HCT116 (cell line): Measurements from ENCODE around the gene ATAD2B.

Experiments
- EGR1 ChIP-seq: IDR thresholded peaks from 2 replicates; pipeline ENCODE4 v1.6.1; 2012; ENCODE audit warnings: low read depth
- ELF1 ChIP-seq: IDR thresholded peaks from 2 replicates; pipeline ENCODE4 v1.6.1; 2012; ENCODE audit warnings: low read depth, borderline replicate concordance
- EZH2 ChIP-seq: fragments of 200-600 bp; sonication (generic); IDR thresholded peaks from 2 replicates; pipeline ENCODE4 v1.6.1; 2017; ENCODE audit warnings: antibody characterized with exemption, mixed run types
- POLR2A ChIP-seq: IDR thresholded peaks from 2 replicates; pipeline ENCODE4 v1.7.0; 2011; ENCODE audit warnings: borderline replicate concordance; ENCODE audit not compliant: insufficient read depth, insufficient read length; ENCODE audit errors: extremely low read depth
- POLR2AphosphoS5 ChIP-seq: IDR thresholded peaks from 2 replicates; pipeline ENCODE4 v1.6.1; 2011; ENCODE audit warnings: mild to moderate bottlenecking, low read depth, low read length, moderate library complexity
- RAD21 ChIP-seq: IDR thresholded peaks from 2 replicates; pipeline ENCODE4 v1.6.1; 2012; ENCODE audit warnings: low read depth, mild to moderate bottlenecking
- ZNF274 ChIP-seq: fragments of 200-500 bp; sonication (Bioruptor generic); IDR thresholded peaks from 2 replicates; pipeline ENCODE4 v1.6.1; 2014; ENCODE audit warnings: mild to moderate bottlenecking, low read depth, low read length, inconsistent platforms
- TF ChIP-seq, protein P1 (sequence below), 3 experiments: fragments of 200-600 bp in 1 of 3; sonication (generic) in 1 of 3; IDR thresholded peaks in 2 of 3; conservative IDR thresholded peaks in 1 of 3; 2 replicates each; pipeline ENCODE4 v1.5.1; 2012 to 2017; ENCODE audit warnings: low read depth in 2 of 3, low read length in 2 of 3, antibody characterized with exemption in 1 of 3, borderline replicate concordance in 1 of 3, control low read depth in 1 of 3, mild to moderate bottlenecking in 1 of 3, mixed read lengths in 1 of 3, mixed run types in 1 of 3, moderate library complexity in 1 of 3; ENCODE audit not compliant: insufficient read depth in 1 of 3
- TF ChIP-seq, protein P2 (sequence below): IDR thresholded peaks from 2 replicates; pipeline ENCODE4 v1.6.1; 2012; ENCODE audit warnings: low read depth

DNA sequence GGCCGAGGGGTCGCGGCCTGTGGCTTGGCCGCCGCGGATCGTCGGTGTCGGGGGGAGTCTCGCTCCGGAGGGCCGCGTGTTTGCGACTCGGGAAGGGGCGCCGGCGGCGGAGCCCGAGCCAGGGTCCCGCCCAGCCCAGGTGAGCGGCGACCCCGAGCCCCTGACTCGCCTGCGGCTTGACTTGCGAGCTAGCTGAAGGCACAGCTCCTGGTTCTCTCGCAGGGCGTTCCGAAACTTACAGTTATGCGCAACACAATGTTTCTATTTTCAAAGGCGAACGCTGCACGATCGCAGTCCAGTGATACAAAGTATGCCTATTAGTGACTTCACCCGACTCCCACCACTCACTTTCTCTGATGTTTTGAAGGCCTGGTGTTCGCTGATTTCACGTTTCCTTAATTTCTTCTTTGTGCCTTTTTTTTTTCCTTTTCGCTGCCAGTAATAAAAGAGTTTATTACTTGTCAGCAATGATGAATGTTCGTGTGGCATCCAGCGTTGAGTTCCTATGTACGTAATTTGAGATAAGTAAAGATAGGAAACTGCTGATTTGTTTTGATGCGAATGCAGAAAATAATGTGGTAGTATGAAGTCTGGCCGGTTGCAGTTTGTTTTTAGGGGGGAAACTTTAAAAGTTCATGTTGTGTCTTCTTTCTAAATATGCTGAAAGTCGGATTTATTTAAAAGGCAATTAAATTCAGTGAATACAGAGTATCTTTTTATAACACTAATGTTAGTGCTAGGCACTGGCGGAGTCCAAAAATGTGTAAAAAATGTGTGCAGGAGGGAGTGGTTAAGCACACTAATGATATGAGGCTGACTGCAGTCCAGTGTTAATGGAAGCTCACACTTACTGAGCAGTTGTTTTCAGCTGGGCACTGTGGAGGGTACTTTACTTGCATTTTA, 14.0 kb upstream of the ATAD2B start:
- TF ChIP-seq EZH2 (no peak), POLR2A (no peak), ZNF274 (no peak), EGR1 (0 out of 2 replicates have a peak, but pooled peaks have one; percentile 1), ELF1 (no peak), POLR2AphosphoS5 (no peak), RAD21 (no peak)
- TF ChIP-seq, protein P1, sequence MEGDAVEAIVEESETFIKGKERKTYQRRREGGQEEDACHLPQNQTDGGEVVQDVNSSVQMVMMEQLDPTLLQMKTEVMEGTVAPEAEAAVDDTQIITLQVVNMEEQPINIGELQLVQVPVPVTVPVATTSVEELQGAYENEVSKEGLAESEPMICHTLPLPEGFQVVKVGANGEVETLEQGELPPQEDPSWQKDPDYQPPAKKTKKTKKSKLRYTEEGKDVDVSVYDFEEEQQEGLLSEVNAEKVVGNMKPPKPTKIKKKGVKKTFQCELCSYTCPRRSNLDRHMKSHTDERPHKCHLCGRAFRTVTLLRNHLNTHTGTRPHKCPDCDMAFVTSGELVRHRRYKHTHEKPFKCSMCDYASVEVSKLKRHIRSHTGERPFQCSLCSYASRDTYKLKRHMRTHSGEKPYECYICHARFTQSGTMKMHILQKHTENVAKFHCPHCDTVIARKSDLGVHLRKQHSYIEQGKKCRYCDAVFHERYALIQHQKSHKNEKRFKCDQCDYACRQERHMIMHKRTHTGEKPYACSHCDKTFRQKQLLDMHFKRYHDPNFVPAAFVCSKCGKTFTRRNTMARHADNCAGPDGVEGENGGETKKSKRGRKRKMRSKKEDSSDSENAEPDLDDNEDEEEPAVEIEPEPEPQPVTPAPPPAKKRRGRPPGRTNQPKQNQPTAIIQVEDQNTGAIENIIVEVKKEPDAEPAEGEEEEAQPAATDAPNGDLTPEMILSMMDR (IDR thresholded peaks at IDR 0.05 in 2 of 3, conservative IDR thresholded peaks at IDR 0.05 in 1 of 3; ENCODE audit: borderline replicate concordance in 1 of 3, insufficient read depth in 1 of 3, low read depth in 2 of 3, low read length in 2 of 3) = no peak
- TF ChIP-seq, protein P2, sequence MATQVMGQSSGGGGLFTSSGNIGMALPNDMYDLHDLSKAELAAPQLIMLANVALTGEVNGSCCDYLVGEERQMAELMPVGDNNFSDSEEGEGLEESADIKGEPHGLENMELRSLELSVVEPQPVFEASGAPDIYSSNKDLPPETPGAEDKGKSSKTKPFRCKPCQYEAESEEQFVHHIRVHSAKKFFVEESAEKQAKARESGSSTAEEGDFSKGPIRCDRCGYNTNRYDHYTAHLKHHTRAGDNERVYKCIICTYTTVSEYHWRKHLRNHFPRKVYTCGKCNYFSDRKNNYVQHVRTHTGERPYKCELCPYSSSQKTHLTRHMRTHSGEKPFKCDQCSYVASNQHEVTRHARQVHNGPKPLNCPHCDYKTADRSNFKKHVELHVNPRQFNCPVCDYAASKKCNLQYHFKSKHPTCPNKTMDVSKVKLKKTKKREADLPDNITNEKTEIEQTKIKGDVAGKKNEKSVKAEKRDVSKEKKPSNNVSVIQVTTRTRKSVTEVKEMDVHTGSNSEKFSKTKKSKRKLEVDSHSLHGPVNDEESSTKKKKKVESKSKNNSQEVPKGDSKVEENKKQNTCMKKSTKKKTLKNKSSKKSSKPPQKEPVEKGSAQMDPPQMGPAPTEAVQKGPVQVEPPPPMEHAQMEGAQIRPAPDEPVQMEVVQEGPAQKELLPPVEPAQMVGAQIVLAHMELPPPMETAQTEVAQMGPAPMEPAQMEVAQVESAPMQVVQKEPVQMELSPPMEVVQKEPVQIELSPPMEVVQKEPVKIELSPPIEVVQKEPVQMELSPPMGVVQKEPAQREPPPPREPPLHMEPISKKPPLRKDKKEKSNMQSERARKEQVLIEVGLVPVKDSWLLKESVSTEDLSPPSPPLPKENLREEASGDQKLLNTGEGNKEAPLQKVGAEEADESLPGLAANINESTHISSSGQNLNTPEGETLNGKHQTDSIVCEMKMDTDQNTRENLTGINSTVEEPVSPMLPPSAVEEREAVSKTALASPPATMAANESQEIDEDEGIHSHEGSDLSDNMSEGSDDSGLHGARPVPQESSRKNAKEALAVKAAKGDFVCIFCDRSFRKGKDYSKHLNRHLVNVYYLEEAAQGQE = no peak
